ENCODE data around the gene NODAL.

The NODAL gene

GRCh38 chr10:70435241-70436085, 6.0 kb downstream of the NODAL start:
- DNase-seq (ENCODE audit: extremely low read depth in 1 of 2, low read depth in 1 of 2): no peak

GRCh38 chr10:70433581-70434280, 7.8 kb downstream of the NODAL start:
- no peak for DNase-seq (ENCODE audit: extremely low read depth in 1 of 2, low read depth in 1 of 2)

GRCh38 chr10:70432561-70433263, 8.8 kb downstream of the NODAL start:
- no peak for DNase-seq (ENCODE audit: extremely low read depth in 1 of 2, low read depth in 1 of 2)

- no peak for DNase-seq (ENCODE audit: extremely low read depth in 1 of 2, low read depth in 1 of 2)
These were observed 9.4 kb downstream of the NODAL start for GRCh38 chr10:70432101-70432500.

- no peak for DNase-seq (ENCODE audit: extremely low read depth in 1 of 2, low read depth in 1 of 2)
These were observed 10.7 kb downstream of the NODAL start for GRCh38 chr10:70430493-70431445.

- DNase-seq (ENCODE audit: extremely low read depth in 1 of 2, low read depth in 1 of 2): no peak
These were observed 14.7 kb downstream of the NODAL start for GRCh38 chr10:70426823-70427222.

- no peak for DNase-seq (ENCODE audit: extremely low read depth in 1 of 2, low read depth in 1 of 2)
These were observed 16.4 kb downstream of the NODAL start for GRCh38 chr10:70425096-70425495.

GRCh38 chr10:70424320-70424719, 17.2 kb downstream of the NODAL start:
- no peak for DNase-seq (ENCODE audit: extremely low read depth in 1 of 2, low read depth in 1 of 2)

GRCh38 chr10:70418713-70419112, 22.8 kb downstream of the NODAL start:
- DNase-seq (ENCODE audit: extremely low read depth in 1 of 2, low read depth in 1 of 2): no peak

GRCh38 chr10:70418229-70418628, 23.3 kb downstream of the NODAL start:
- no peak for DNase-seq (ENCODE audit: extremely low read depth in 1 of 2, low read depth in 1 of 2)

- no peak for DNase-seq (ENCODE audit: extremely low read depth in 1 of 2, low read depth in 1 of 2)
These were observed 23.9 kb downstream of the NODAL start for GRCh38 chr10:70417568-70417967.

GRCh38 chr10:70412356-70412755, 29.1 kb downstream of the NODAL start:
- DNase-seq (ENCODE audit: extremely low read depth in 1 of 2, low read depth in 1 of 2): no peak

- no peak for DNase-seq (ENCODE audit: extremely low read depth in 1 of 2, low read depth in 1 of 2)
These were observed 30.9 kb downstream of the NODAL start for GRCh38 chr10:70410608-70411007.

- no peak for DNase-seq (ENCODE audit: extremely low read depth in 1 of 2, low read depth in 1 of 2)
These were observed 31.7 kb downstream of the NODAL start for GRCh38 chr10:70409772-70410171.

- no peak for DNase-seq (ENCODE audit: extremely low read depth in 1 of 2, low read depth in 1 of 2)
These were observed 36.2 kb downstream of the NODAL start for GRCh38 chr10:70405037-70405824.

GRCh38 chr10:70404787-70405036, 36.8 kb downstream of the NODAL start:
- DNase-seq (ENCODE audit: extremely low read depth in 1 of 2, low read depth in 1 of 2): no peak

GRCh38 chr10:70404036-70404786, 37.3 kb downstream of the NODAL start, which contains the start of gene EIF4EBP2:
EIF4EBP2 (plus strand) TSS chr10:70404145; CDS start chr10:70404402, 257 bp downstream.
- peak; percentile 96 to 97 for DNase-seq (ENCODE audit: extremely low read depth in 1 of 2, low read depth in 1 of 2)

GRCh38 chr10:70403483-70404035, 37.9 kb downstream of the NODAL start:
- no peak for DNase-seq (ENCODE audit: extremely low read depth in 1 of 2, low read depth in 1 of 2)

- DNase-seq (ENCODE audit: extremely low read depth in 1 of 2, low read depth in 1 of 2): no peak
These were observed 42.3 kb downstream of the NODAL start for GRCh38 chr10:70399177-70399576.
